Measurements from ENCODE around the gene GUSB. TPM values are rescaled to one million over a fixed set of nuclear protein-coding genes. Genes with fewer than 3 reads are reported as not detected.

The GUSB gene
- total RNA-seq, 4 donors from 2014 or later: 10.7 to 27.1 (median 20.7) TPM

DNA sequence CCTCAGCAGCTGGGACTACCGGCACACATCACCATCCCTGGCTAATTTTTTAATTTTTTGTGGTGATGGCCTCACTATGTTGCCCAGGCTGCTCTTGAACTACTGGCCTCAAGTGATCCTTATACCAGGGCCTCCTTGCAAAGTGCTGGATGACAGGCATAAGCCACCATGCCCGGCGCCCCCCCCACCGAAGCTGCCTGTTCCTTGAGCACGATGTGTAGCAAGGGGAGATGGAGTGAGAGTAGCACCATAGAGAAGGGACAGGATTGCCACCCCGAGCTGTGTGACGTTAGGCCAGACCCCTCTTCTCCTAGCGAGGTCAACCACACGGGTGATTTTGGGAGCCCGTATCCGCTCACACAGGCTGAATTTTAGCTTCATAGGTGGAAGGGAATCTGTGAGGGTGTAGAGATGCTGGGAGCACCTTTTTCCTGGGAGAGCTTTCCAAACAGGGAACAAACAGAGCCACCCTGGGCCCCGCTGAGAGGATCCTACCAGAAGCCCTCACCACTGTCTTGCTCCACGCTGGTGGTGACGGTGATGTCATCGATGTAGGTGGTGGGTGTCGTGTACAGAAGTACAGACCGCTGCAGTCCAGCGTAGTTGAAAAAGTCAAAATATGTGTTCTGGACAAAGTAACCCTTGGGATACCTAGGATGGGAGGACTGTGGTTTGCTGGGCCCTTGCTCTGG, 3.0 kb downstream of the GUSB start:
- no peak for TF ChIP-seq POLR2A (IDR thresholded peaks at IDR 0.05)
- no peak for TF ChIP-seq POLR2AphosphoS5 (IDR thresholded peaks at IDR 0.05)
- TF ChIP-seq, protein P1, sequence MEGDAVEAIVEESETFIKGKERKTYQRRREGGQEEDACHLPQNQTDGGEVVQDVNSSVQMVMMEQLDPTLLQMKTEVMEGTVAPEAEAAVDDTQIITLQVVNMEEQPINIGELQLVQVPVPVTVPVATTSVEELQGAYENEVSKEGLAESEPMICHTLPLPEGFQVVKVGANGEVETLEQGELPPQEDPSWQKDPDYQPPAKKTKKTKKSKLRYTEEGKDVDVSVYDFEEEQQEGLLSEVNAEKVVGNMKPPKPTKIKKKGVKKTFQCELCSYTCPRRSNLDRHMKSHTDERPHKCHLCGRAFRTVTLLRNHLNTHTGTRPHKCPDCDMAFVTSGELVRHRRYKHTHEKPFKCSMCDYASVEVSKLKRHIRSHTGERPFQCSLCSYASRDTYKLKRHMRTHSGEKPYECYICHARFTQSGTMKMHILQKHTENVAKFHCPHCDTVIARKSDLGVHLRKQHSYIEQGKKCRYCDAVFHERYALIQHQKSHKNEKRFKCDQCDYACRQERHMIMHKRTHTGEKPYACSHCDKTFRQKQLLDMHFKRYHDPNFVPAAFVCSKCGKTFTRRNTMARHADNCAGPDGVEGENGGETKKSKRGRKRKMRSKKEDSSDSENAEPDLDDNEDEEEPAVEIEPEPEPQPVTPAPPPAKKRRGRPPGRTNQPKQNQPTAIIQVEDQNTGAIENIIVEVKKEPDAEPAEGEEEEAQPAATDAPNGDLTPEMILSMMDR (IDR thresholded peaks at IDR 0.05): no peak
- TF ChIP-seq EP300 (IDR thresholded peaks at IDR 0.05): no peak
- Histone ChIP-seq H3K36me3 (peaks cover 33% of the 10 kb centered on the region), H3K9me3 (no peaks in the 10 kb centered on the region), H3K27me3 (no peaks in the 10 kb centered on the region), H3K27ac (no peak overlapping the region), H3K4me1 (peaks cover 21% of the 10 kb centered on the region), H3K4me3 (no peak overlapping the region)
- 95% methylated on average over 18 of the region's 18 CpGs for WGBS
- peak in 1 of 2 donors; percentile 52 for DNase-seq (ENCODE audit: low spot score in 2 of 2)

DNA sequence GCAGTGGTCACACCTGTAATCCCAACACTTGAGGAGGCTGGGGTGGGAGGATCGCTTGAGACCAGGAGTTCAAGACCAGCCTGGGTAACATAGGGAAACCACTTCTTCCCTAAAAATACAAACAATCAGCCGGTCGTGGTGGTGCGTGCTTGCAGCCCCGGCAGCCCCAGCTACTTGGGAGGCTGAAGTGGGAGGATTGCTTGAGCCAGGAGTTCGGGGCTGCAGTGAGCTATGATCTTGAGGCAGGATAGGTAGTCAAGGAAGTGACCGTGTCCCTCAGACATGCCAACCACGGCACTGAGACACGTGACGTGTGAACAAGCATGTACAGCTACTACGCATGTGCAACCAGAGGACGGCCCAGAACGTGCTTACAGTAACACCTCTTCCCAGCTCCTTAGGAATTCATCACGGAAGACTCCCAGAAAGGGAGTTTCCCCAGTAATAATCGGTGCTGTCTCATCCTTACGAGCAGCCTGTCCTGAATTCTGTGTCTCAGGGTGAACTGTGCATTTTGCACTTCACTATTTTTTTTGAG, 5.3 kb downstream of the GUSB start:
- Histone ChIP-seq H3K36me3 (peaks cover 56% of the 10 kb centered on the region), H3K27ac (no peak overlapping the region), H3K4me1 (peaks cover 17% of the 10 kb centered on the region), H3K4me3 (no peak overlapping the region), H3K9me3 (no peaks in the 10 kb centered on the region), H3K27me3 (no peaks in the 10 kb centered on the region)
- WGBS: 83% methylated on average over 16 of the region's 16 CpGs
- no peak for DNase-seq (ENCODE audit: low spot score in 2 of 2)
- no peak for TF ChIP-seq POLR2AphosphoS5 (IDR thresholded peaks at IDR 0.05)
- TF ChIP-seq EP300 (IDR thresholded peaks at IDR 0.05): no peak
- TF ChIP-seq, protein P1 (IDR thresholded peaks at IDR 0.05): no peak
- no peak for TF ChIP-seq POLR2A (IDR thresholded peaks at IDR 0.05)

DNA sequence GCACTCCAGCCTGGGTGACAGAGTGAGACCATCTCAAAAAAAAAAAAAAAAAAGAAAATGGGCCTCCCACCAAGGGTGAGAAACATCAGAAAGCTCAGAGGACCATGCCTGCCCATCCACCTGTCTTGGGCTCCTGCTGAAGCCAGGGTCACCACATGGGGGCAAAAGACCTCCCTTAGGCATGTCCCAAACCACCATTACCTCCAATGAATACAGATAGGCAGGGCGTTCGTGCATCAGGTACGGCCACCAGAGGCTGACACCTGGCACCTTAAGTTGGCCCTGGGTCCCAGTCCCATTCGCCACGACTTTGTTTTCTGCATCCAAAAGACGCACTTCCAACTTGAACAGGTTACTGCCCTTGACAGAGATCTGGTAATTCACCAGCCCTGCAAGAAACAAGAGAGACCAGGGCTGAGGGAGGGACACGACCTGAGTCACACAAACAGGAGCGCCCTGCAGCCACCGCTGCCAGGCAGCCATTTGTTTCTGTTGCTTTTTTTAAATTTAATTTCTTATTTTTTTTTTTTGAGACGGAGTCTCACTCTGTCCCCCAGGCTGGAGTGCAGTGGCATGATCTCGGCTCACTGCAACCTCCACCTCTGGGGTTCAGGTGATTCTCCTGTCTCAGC, 6.1 kb downstream of the GUSB start:
- Histone ChIP-seq H3K36me3 (peaks cover 64% of the 10 kb centered on the region), H3K9me3 (no peaks in the 10 kb centered on the region), H3K4me1 (peaks cover 11% of the 10 kb centered on the region), H3K4me3 (no peak overlapping the region), H3K27ac (no peak overlapping the region), H3K27me3 (no peaks in the 10 kb centered on the region)
- TF ChIP-seq EP300 (IDR thresholded peaks at IDR 0.05) (no peak), POLR2AphosphoS5 (IDR thresholded peaks at IDR 0.05) (no peak)
- WGBS: 92% methylated on average over 11 of the region's 11 CpGs
- no peak for DNase-seq (ENCODE audit: low spot score in 2 of 2)

DNA sequence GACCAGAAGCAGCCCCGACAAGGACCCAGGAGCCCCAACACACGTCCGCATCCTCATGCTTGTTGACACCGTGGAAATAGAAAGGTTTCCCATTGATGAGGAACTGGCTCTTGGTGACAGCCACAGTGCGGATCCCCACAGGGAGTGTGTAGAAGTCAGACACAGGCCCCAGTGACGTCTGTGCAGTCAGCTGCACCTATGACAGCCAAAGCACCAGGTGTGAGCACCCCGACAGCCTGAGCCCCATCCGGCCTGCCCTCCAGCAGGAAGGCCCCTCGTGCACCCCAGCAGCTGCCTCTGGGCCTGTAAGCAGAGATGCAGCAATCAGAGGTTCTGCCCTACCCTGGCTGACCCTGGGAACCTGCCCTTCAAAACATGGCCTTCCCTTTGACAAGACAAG, 7.1 kb downstream of the GUSB start:
- no peaks in the 10 kb centered on the region for H3K9me3 ChIP-seq
- TF ChIP-seq, protein P1 (IDR thresholded peaks at IDR 0.05): no peak
- TF ChIP-seq POLR2AphosphoS5 (IDR thresholded peaks at IDR 0.05) (no peak), POLR2A (IDR thresholded peaks at IDR 0.05) (no peak), EP300 (IDR thresholded peaks at IDR 0.05) (no peak)
- H3K27ac ChIP-seq: no peak overlapping the region
- peaks cover under 1% of the 10 kb centered on the region for H3K4me1 ChIP-seq
- peaks cover 74% of the 10 kb centered on the region for H3K36me3 ChIP-seq
- no peak overlapping the region for H3K4me3 ChIP-seq
- DNase-seq (ENCODE audit: low spot score in 2 of 2): peak in 1 of 2 donors; percentile 58
- no peaks in the 10 kb centered on the region for H3K27me3 ChIP-seq
- WGBS: 90% methylated on average over 4 of the region's 9 CpGs

DNA sequence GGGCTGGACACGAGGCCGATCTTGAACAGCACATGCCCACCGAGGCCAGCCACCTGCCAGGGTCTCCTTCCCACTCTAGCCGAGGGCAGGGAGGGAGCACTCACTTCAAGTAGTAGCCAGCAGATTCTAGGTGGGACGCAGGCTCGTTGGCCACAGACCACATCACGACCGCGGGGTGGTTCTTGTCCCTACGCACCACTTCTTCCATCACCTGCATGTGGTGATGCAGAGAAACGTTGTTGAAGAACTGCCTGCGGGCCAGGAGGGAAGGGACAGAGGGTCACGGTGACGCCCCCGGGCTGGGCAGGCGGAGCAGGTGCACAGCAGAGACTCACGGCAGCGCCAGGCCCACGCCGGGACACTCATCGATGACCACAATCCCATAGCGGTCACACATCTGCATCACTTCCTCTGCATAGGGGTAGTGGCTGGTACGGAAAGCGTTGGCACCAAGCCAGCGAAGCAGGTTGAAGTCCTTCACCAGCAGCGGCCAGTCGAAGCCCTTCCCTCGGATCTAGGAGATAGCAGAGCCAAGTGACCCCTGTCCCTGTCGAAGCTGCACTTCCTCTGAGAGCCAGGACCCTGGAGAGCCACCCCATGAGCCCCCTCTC, 7.7 kb downstream of the GUSB start:
- peaks cover 74% of the 10 kb centered on the region for H3K36me3 ChIP-seq
- DNase-seq (ENCODE audit: low spot score in 2 of 2): peak in 1 of 2 donors; percentile 72

More for the DNA sequence above, 7.7 kb downstream of the GUSB start:
- H3K4me1 ChIP-seq: no peaks in the 10 kb centered on the region
- H3K27ac ChIP-seq: no peak overlapping the region
- TF ChIP-seq POLR2A (IDR thresholded peaks at IDR 0.05): no peak
- TF ChIP-seq, protein P1 (IDR thresholded peaks at IDR 0.05): no peak
- no peak for TF ChIP-seq POLR2AphosphoS5 (IDR thresholded peaks at IDR 0.05)
- no peak for TF ChIP-seq EP300 (IDR thresholded peaks at IDR 0.05)
- no peak overlapping the region for H3K4me3 ChIP-seq
- WGBS: 92% methylated on average over 24 of the region's 29 CpGs
- no peaks in the 10 kb centered on the region for H3K27me3 ChIP-seq
- H3K9me3 ChIP-seq: no peaks in the 10 kb centered on the region
